ENCODE data around the gene FMNL2. TPM values are rescaled to one million over a fixed set of nuclear protein-coding genes. Genes with fewer than 3 reads are reported as not detected.

FMNL2 gene
- total and polyA plus RNA-seq, 2 experiments from 2014 or later, result 16.5 to 45.4 TPM

DNA sequence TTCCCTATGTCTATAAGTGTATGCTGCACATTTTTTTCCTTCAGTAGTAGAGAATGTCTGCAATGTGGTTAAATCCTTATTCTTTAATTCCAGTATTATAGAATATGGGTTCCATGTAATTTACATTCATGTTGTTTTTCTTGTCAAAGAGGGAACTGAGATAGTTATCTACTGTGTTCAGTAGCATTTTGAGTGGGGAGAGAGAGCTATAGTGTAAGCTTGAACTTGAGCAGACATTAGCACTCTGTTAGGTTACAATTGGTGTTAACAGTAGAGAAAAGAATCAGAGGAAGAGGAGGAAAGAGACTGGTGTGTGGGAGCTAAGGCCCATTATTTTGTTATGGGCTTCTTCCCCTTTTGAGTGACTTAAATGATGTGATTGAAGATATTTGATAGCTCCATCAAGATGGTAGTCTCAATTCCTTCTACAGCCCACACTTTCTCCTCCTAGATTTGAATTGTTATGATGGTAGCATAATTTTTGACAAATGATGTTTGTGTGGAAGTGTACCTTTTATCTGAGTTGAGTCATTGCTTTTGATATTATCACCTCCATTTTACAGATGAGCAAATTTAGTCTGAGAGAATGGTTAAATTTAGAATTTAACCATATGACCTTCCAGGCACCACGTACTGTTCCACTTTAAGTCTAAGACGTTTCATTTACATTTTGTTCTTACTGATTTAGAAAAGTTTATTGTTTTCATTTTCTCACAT is 71.3 kb downstream of the FMNL2 start:
- Mint-ChIP-seq H3K27me3 (ENCODE audit: insufficient read depth, low read depth, poor library complexity) (peaks cover 5% of the 10 kb centered on the region), H3K9me3 (no peaks in the 10 kb centered on the region), H3K4me1 (peaks cover 84% of the 10 kb centered on the region), H3K36me3 (ENCODE audit: low read depth) (no peaks in the 10 kb centered on the region), H3K27ac (no peak overlapping the region), H3K4me3 (no peak overlapping the region)
- Histone ChIP-seq H3K27me3 (ENCODE audit: insufficient read depth) (no peaks in the 10 kb centered on the region), H3F3A (replicated peaks; ENCODE audit: low read depth) (no peaks in the 10 kb centered on the region), H2AFZ (no peak overlapping the region), H3K4me1 (ENCODE audit: insufficient read depth) (peaks cover 61% of the 10 kb centered on the region), H3K27ac (ENCODE audit: low read depth) (no peak overlapping the region; the same call in 1 of the 2 replicates), H3K79me2 (replicated peaks; ENCODE audit: insufficient read depth) (peaks cover 95% of the 10 kb centered on the region), H4K20me1 (replicated peaks; ENCODE audit: insufficient read depth) (peaks cover 26% of the 10 kb centered on the region; the same call in 1 of the 2 replicates), H3K4me3 (peak overlapping the region; percentile 38), H3K4me2 (peak overlapping the region; percentile 69), H3K36me3 (ENCODE audit: insufficient read depth) (no peaks in the 10 kb centered on the region), H3K9me2 (ENCODE audit: insufficient read depth) (no peaks in the 10 kb centered on the region)
- DNase-seq (ENCODE audit: low spot score) (no peak), ATAC-seq (no peak)
- TF ChIP-seq REST (IDR thresholded peaks at IDR 0.05; ENCODE audit: unreplicated experiment) (no peak), ZNF114 (CRISPR knock-in tag; IDR thresholded peaks at IDR 0.05) (no peak), ZNF331 (CRISPR knock-in tag; IDR thresholded peaks at IDR 0.05; ENCODE audit: low read depth) (no peak), CREB1 (CRISPR knock-in tag; IDR thresholded peaks at IDR 0.05; ENCODE audit: low read depth) (no peak), CTCF (conservative IDR thresholded peaks at IDR 0.05; ENCODE audit: low read depth in 2 of 2) (no peak)
- TF ChIP-seq, protein P1, sequence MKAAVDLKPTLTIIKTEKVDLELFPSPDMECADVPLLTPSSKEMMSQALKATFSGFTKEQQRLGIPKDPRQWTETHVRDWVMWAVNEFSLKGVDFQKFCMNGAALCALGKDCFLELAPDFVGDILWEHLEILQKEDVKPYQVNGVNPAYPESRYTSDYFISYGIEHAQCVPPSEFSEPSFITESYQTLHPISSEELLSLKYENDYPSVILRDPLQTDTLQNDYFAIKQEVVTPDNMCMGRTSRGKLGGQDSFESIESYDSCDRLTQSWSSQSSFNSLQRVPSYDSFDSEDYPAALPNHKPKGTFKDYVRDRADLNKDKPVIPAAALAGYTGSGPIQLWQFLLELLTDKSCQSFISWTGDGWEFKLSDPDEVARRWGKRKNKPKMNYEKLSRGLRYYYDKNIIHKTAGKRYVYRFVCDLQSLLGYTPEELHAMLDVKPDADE (IDR thresholded peaks at IDR 0.05), result no peak

- Histone ChIP-seq H3K4me3 (peak overlapping the region; percentile 38), H3K36me3 (ENCODE audit: insufficient read depth) (no peaks in the 10 kb centered on the region), H3K79me2 (replicated peaks; ENCODE audit: insufficient read depth) (peaks cover 95% of the 10 kb centered on the region), H3K4me1 (ENCODE audit: insufficient read depth) (peaks cover 61% of the 10 kb centered on the region), H4K20me1 (replicated peaks; ENCODE audit: insufficient read depth) (peaks cover 28% of the 10 kb centered on the region; the same call in 1 of the 2 replicates), H2AFZ (no peak overlapping the region), H3K27ac (ENCODE audit: low read depth) (no peak overlapping the region; the same call in 1 of the 2 replicates), H3K9me2 (ENCODE audit: insufficient read depth) (no peaks in the 10 kb centered on the region), H3F3A (replicated peaks; ENCODE audit: low read depth) (no peaks in the 10 kb centered on the region), H3K4me2 (peak overlapping the region; percentile 69), H3K27me3 (ENCODE audit: insufficient read depth) (no peaks in the 10 kb centered on the region)
- peaks cover 84% of the 10 kb centered on the region for H3K4me1 Mint-ChIP-seq
- no peaks in the 10 kb centered on the region for H3K9me3 Mint-ChIP-seq
- TF ChIP-seq CTCF (conservative IDR thresholded peaks at IDR 0.05; ENCODE audit: low read depth in 2 of 2) (no peak), NANOG (IDR thresholded peaks at IDR 0.05; ENCODE audit: borderline replicate concordance) (no peak), ZNF331 (CRISPR knock-in tag; IDR thresholded peaks at IDR 0.05; ENCODE audit: low read depth) (no peak), JUNB (IDR thresholded peaks at IDR 0.05; ENCODE audit: unreplicated experiment) (no peak), POLR2AphosphoS5 (IDR thresholded peaks at IDR 0.05; ENCODE audit: low read depth) (no peak), CREB1 (CRISPR knock-in tag; IDR thresholded peaks at IDR 0.05; ENCODE audit: low read depth) (no peak), ZNF114 (CRISPR knock-in tag; IDR thresholded peaks at IDR 0.05) (no peak), STAT1 (IDR thresholded peaks at IDR 0.05; ENCODE audit: unreplicated experiment) (no peak)
- TF ChIP-seq, protein P1 (IDR thresholded peaks at IDR 0.05), result no peak
- H3K4me3 Mint-ChIP-seq, result no peak overlapping the region
- ATAC-seq, result no peak
- no peak for DNase-seq (ENCODE audit: low spot score)
- H3K36me3 Mint-ChIP-seq (ENCODE audit: low read depth), result no peaks in the 10 kb centered on the region
- H3K27ac Mint-ChIP-seq, result no peak overlapping the region
- H3K27me3 Mint-ChIP-seq (ENCODE audit: insufficient read depth, low read depth, poor library complexity), result peaks cover 5% of the 10 kb centered on the region
Observed at GRCh38 chr2:152406836-152407161, 71.8 kb downstream of the FMNL2 start.
